ENCODE measurements around the gene SPATA2. TPM values are rescaled to one million over a fixed set of nuclear protein-coding genes. Genes with fewer than 3 reads are reported as not detected.
A peak's percentile ranks its signal among the peaks of the same experiment; 100 is the strongest.

Gene SPATA2
- total RNA-seq, 1 donor from 2014 or later = 4.7 TPM

GRCh38 chr20:49887251-49888211 lies 27.8 kb downstream of the SPATA2 start:
- TF ChIP-seq POLR2AphosphoS5 (IDR thresholded peaks at IDR 0.05; ENCODE audit: insufficient read depth in 1 of 2, low read depth in 1 of 2) = no peak
- TF ChIP-seq POLR2A (IDR thresholded peaks at IDR 0.05) = no peak
- no peak for TF ChIP-seq CTCF (IDR thresholded peaks at IDR 0.05)
- Histone ChIP-seq H3K9me3 (no peaks in the 10 kb centered on the region), H3K36me3 (peaks cover 0 to 31% of the 10 kb centered on the region in 2 donors), H3K4me3 (no peak overlapping the region), H3K27me3 (no peaks in the 10 kb centered on the region), H3K4me1 (peaks cover 12% of the 10 kb centered on the region), H3K27ac (peak overlapping the region; percentile 3)
- DNase-seq (ENCODE audit: extremely low spot score in 2 of 2) = no peak
- intact Hi-C loops (cut with DNase I) = no loop called here

- no peaks in the 10 kb centered on the region for H3K9me3 ChIP-seq
- H3K4me1 ChIP-seq = peaks cover 12% of the 10 kb centered on the region
- intact Hi-C loops (cut with DNase I) = no loop called here
- no peaks in the 10 kb centered on the region for H3K27me3 ChIP-seq
- H3K36me3 ChIP-seq = peaks cover 0 to 31% of the 10 kb centered on the region in 2 donors
- TF ChIP-seq POLR2AphosphoS5 (IDR thresholded peaks at IDR 0.05; ENCODE audit: insufficient read depth in 1 of 2, low read depth in 1 of 2) = no peak
- TF ChIP-seq POLR2A (IDR thresholded peaks at IDR 0.05) = no peak
- TF ChIP-seq CTCF (IDR thresholded peaks at IDR 0.05) = no peak
- peak overlapping the region; percentile 3 for H3K27ac ChIP-seq
- H3K4me3 ChIP-seq = no peak overlapping the region
- no peak for DNase-seq (ENCODE audit: extremely low spot score in 2 of 2)
These were observed 28.6 kb downstream of the SPATA2 start for GRCh38 chr20:49886571-49887213.

GRCh38 chr20:49885558-49886332 lies 29.6 kb downstream of the SPATA2 start:
- H3K9me3 ChIP-seq = no peaks in the 10 kb centered on the region
- DNase-seq (ENCODE audit: extremely low spot score in 2 of 2) = no peak

GRCh38 chr20:49883246-49883802 lies 32.0 kb downstream of the SPATA2 start:
- DNase-seq (ENCODE audit: extremely low spot score in 2 of 2) = no peak
- no peaks in the 10 kb centered on the region for H3K9me3 ChIP-seq
- peaks cover 0 to 30% of the 10 kb centered on the region in 2 donors for H3K36me3 ChIP-seq
- intact Hi-C loops (cut with DNase I) = no loop called here
- H3K27ac ChIP-seq = no peak overlapping the region
- H3K27me3 ChIP-seq = no peaks in the 10 kb centered on the region
- TF ChIP-seq POLR2A (IDR thresholded peaks at IDR 0.05) = no peak
- TF ChIP-seq POLR2AphosphoS5 (IDR thresholded peaks at IDR 0.05; ENCODE audit: insufficient read depth in 1 of 2, low read depth in 1 of 2) = no peak
- no peak for TF ChIP-seq CTCF (IDR thresholded peaks at IDR 0.05)
- H3K4me3 ChIP-seq = no peak overlapping the region
- peaks cover 9% of the 10 kb centered on the region for H3K4me1 ChIP-seq

More at GRCh38 chr20:49885558-49886332, 29.6 kb downstream of the SPATA2 start:
- H3K4me1 ChIP-seq = peaks cover 12% of the 10 kb centered on the region
- H3K4me3 ChIP-seq = no peak overlapping the region
- H3K36me3 ChIP-seq = peaks cover 0 to 31% of the 10 kb centered on the region in 2 donors
- intact Hi-C loops (cut with DNase I) = no loop called here
- H3K27ac ChIP-seq = no peak overlapping the region
- no peak for TF ChIP-seq CTCF (IDR thresholded peaks at IDR 0.05)
- no peak for TF ChIP-seq POLR2A (IDR thresholded peaks at IDR 0.05)
- no peak for TF ChIP-seq POLR2AphosphoS5 (IDR thresholded peaks at IDR 0.05; ENCODE audit: insufficient read depth in 1 of 2, low read depth in 1 of 2)
- no peaks in the 10 kb centered on the region for H3K27me3 ChIP-seq
